HepG2 (cell line): ENCODE measurements around the gene TFCP2L1. TPM values are rescaled to one million over a fixed set of nuclear protein-coding genes. Genes with fewer than 3 reads are reported as not detected.

Experiments
- ATAC-seq: fragments of 200-7000 bp; cut with Tn5 transposase; 3 replicates; pipeline ENCODE4 v1.9.1; 2020; ENCODE audit warnings: mild to moderate bottlenecking, moderate library complexity
- BruUV-seq: library from RNA; stranded (reverse); fragments of 400-500 nt; replicated peaks from 2 replicates; lab custom pipeline; 2021; lab: Mats Ljungman, UMichigan
- CTCF ChIA-PET: fragments of 300-600 bp; formaldehyde crosslinking; extraction: SDS; loops from one replicate; lab custom pipeline; 2021; ENCODE audit warnings: low total read pairs, inconsistent platforms, low intra/inter-chr PET ratio; lab: Yijun Ruan, JAX
- POLR2A ChIA-PET: fragments of 350-600 bp; sonication (Branson Sonifier 250); formaldehyde crosslinking; loops from one replicate; lab custom pipeline; 2020; ENCODE audit warnings: antibody characterized with exemption, inconsistent platforms; lab: Yijun Ruan, JAX
- DNase-seq: peaks from one replicate; pipeline ENCODE4 v3.0.0-alpha.2; 2015; ENCODE audit warnings: low spot score
- FAIRE-seq: peaks from 3 replicates; lab custom pipeline; 2011; peaks lifted over from hg19 to GRCh38; lab: Jason Lieb, UNC
- H2AFZ ChIP-seq: one replicate; pipeline ENCODE4 v1.6.1; 2011; ENCODE audit warnings: low read length, inconsistent platforms
- H3K27ac ChIP-seq: fragments of 300-600 bp; 3 replicates; pipeline ENCODE4 v1.8.0; 2011; ENCODE audit warnings: mixed run types, mild to moderate bottlenecking, mixed read lengths, low read length, inconsistent platforms; ENCODE audit not compliant: insufficient read depth; ENCODE audit errors: extremely low read length
- H3K27me3 ChIP-seq, 2 experiments: fragments of 200-600 bp in 1 of 2; 2 replicates in 1 of 2; 3 replicates in 1 of 2; pipeline versions ENCODE4 v1.6.0 to v1.8.0; 2011; ENCODE audit warnings: low read length in 2 of 2, mild to moderate bottlenecking in 2 of 2, moderate library complexity in 2 of 2, inconsistent platforms in 1 of 2; ENCODE audit not compliant: insufficient read depth in 2 of 2, control insufficient read depth in 1 of 2
- H3K36me3 ChIP-seq, 2 experiments: fragments of 200-600 bp in 1 of 2; replicated peaks in 1 of 2; 2 replicates in 1 of 2; 3 replicates in 1 of 2; pipeline versions ENCODE4 v1.5.1 to v1.8.0; 2011; ENCODE audit warnings: low read length in 2 of 2, inconsistent platforms in 1 of 2; ENCODE audit not compliant: insufficient read depth in 2 of 2, control insufficient read depth in 1 of 2
- H3K4me1 ChIP-seq: 2 replicates; pipeline ENCODE4 v1.5.1; 2012; ENCODE audit warnings: low read length, inconsistent platforms; ENCODE audit not compliant: insufficient read depth
- H3K4me2 ChIP-seq: 2 replicates; pipeline ENCODE4 v1.6.0; 2011; ENCODE audit warnings: low read depth, low read length, inconsistent platforms
- H3K4me3 ChIP-seq, 3 experiments: fragments of 200-600 bp in 1 of 3; sonication (generic), shearing (Covaris generic) in 1 of 3; replicated peaks in 1 of 3; 2 replicates each; pipeline ENCODE4 v1.5.1; 2011 to 2016; ENCODE audit warnings: low read length in 3 of 3, inconsistent platforms in 2 of 3, low read depth in 2 of 3, mild to moderate bottlenecking in 2 of 3, control low read depth in 1 of 3, mixed read lengths in 1 of 3; ENCODE audit not compliant: insufficient read depth in 1 of 3
- H3K79me2 ChIP-seq: one replicate; pipeline ENCODE4 v1.6.1; 2011; ENCODE audit warnings: low read length, inconsistent platforms; ENCODE audit not compliant: insufficient read depth
- H3K9ac ChIP-seq: 2 replicates; pipeline ENCODE4 v1.6.0; 2011; ENCODE audit warnings: mild to moderate bottlenecking, low read depth, low read length, inconsistent platforms; ENCODE audit not compliant: insufficient read depth
- H3K9me3 ChIP-seq: 2 replicates; pipeline ENCODE4 v1.5.1; 2012; ENCODE audit warnings: mild to moderate bottlenecking, low read length
- H4K20me1 ChIP-seq: 2 replicates; pipeline ENCODE4 v1.6.0; 2011; ENCODE audit warnings: inconsistent platforms, mild to moderate bottlenecking, low read length, moderate library complexity; ENCODE audit not compliant: insufficient read depth
- GMEB1 ChIP-seq: sonication (generic); formaldehyde crosslinking; IDR thresholded peaks from 2 replicates; pipeline ENCODE4 v1.5.1; 2020; ENCODE audit warnings: missing genetic modification reagents, mild to moderate bottlenecking, borderline replicate concordance
- ZC3H4 ChIP-seq: sonication (generic); formaldehyde crosslinking; IDR thresholded peaks from 2 replicates; pipeline ENCODE4 v1.4.0; 2020; ENCODE audit warnings: missing genetic modification reagents, borderline replicate concordance
- ZNF160 ChIP-seq: sonication (generic); formaldehyde crosslinking; IDR thresholded peaks from 2 replicates; pipeline ENCODE4 v1.8.0; 2022; ENCODE audit warnings: mild to moderate bottlenecking, inconsistent platforms, missing genetic modification reagents
- ZNF205 ChIP-seq: IDR thresholded peaks from 2 replicates; pipeline ENCODE4 v1.6.1; 2018; ENCODE audit warnings: missing biosample characterization, missing genetic modification reagents
- WGBS: methylation state at CpG from one replicate; pipeline ENCODE4 v1.1.6; 2017; ENCODE audit warnings: low lambda C conversion rate; 5-methylcytosine and 5-hydroxymethylcytosine counted together
- in situ Hi-C: cut with HindIII; loops from 2 replicates; pipeline ENCODE4 v1.10.0; 2017; ENCODE audit warnings: low pct_unique_long_range_greater_than_20kb; ENCODE audit not compliant: extremely low pct_ligation_motif_present
- intact Hi-C: fragments of 100-400 bp; cut with micrococcal nuclease; formaldehyde crosslinking; loops from one replicate; pipeline ENCODE4 v1.10.0; 2022; ENCODE audit not compliant: unreplicated experiment
- polyA plus RNA-seq, 8 experiments: library from polyadenylated mRNA; depleted of rRNA in 3 of 8; stranded (reverse) in 7 of 8; unstranded in 1 of 8; fragments of >200 nt; fragmentation: Illumina TruSeq in 4 of 8; extraction: Trizol in 4 of 8; gene quantifications; 2 replicates each; pipeline versions ENCODE4 v1.2.1 to v1.2.3, GENCODE V29; 2011 to 2016; ENCODE audit warnings: low read depth in 4 of 8, missing spikeins in 1 of 8, mixed read lengths in 1 of 8; ENCODE audit not compliant: insufficient read depth in 1 of 8
- total RNA-seq, 5 experiments: library from RNA; depleted of rRNA; stranded (reverse); fragments of >200 nt; fragmentation: Illumina TruSeq; extraction: Trizol; gene quantifications; 2 replicates each; pipeline ENCODE4 v1.2.3, GENCODE V29; 2016; ENCODE audit warnings: low read depth in 1 of 5

Gene TFCP2L1
- total and polyA plus RNA-seq, 2 of the 13 experiments (the other 11 are each of a cell fraction or from before 2014, with no cell fraction given) = under 0.01 TPM; not detected in 1

- TF ChIP-seq ZC3H4 (CRISPR knock-in tag) = no peak
- no peak for TF ChIP-seq ZNF160 (CRISPR knock-in tag)
These were observed 20.8 kb downstream of the TFCP2L1 start (continued) for GRCh38 chr2:121263996-121264715.

- TF ChIP-seq GMEB1 (CRISPR knock-in tag) = no peak
- TF ChIP-seq ZNF205 (CRISPR knock-in tag) = 0 out of 2 replicates have a peak, but pooled peaks have one; percentile 67
- TF ChIP-seq, all 625 proteins: peak for 1
- H3K79me2 ChIP-seq = no peaks in the 10 kb centered on the region
- H2AFZ ChIP-seq = no peak overlapping the region
- peak; percentile 25; the same call in 1 of the 3 replicates for ATAC-seq
- H3K9ac ChIP-seq = no peak overlapping the region
- H3K36me3 ChIP-seq = no peaks in the 10 kb centered on the region
- no peak overlapping the region for H3K4me3 ChIP-seq
- ChIA-PET CTCF (no interaction called here), POLR2A (no interaction called here)
- H3K9me3 ChIP-seq = no peaks in the 10 kb centered on the region
- intact Hi-C loops (no loop called here), in situ Hi-C loops (no loop called here)
- DNase-seq = no peak
- H3K27me3 ChIP-seq = peaks cover 0 to 25% of the 10 kb centered on the region in 2 experiments; a peak in 3 of 5 replicates
- H3K4me1 ChIP-seq = no peaks in the 10 kb centered on the region
- no peak overlapping the region for H3K27ac ChIP-seq
- no peaks in the 10 kb centered on the region for H4K20me1 ChIP-seq
- 26% methylated on average over 12 of the region's 12 CpGs for whole genome bisulfite sequencing
- no TSS peak for BruUV-seq
- no peak for FAIRE-seq
- no peak overlapping the region for H3K4me2 ChIP-seq
These were observed 24.4 kb downstream of the TFCP2L1 start for GRCh38 chr2:121260370-121261154.
